ENCODE data around the gene ENGASE. TPM values are rescaled to one million over a fixed set of nuclear protein-coding genes. Genes with fewer than 3 reads are reported as not detected.

The ENGASE gene
- total RNA-seq, 1 donor from 2014 or later: 10.5 TPM

DNA sequence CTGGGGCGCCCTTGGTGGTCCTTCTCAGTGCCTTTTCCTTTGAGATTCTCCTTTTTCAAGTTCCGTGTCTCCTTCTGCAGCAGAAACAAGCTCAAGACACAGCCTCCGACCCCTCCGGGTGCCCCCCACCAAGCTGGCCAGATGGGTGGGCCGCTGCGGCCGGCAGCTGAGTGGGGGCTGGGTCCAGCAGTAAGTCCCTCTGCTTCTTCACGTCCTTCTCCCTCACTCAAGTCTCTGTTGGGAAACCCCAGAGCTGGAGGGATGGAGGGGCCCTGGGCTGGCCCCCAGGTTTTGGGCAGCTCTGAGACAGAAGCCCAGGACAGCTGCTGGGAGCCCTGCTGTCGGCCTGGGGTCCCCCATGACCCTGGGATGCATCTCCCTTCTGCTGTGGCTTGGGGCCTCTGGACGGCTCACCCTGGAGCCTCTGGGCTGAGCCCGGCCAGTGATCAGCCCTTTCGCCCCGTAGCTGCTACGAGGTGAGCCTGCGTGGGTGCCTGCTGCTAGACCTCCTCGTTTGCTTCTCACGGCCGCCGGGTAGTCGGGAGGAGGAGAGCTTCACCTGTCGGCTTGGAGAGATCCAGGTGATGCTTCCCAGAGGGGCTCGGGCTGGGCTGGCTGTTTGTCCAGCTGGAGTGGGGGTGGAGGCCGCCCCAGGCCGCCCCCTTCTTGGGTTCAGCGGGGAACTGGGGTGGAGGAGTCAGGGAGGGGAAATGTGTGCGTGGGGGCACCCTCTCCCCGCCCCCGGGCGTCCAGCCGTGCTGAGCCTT lies 10.7 kb downstream of the ENGASE start:
- Histone ChIP-seq H3K36me3 (ENCODE audit: control insufficient read depth, insufficient read depth, low read length) (peaks cover 5% of the 10 kb centered on the region), H3K27me3 (ENCODE audit: control insufficient read depth, insufficient read depth, low read length) (no peaks in the 10 kb centered on the region), H3K4me3 (ENCODE audit: low read depth, low read length) (no peak overlapping the region)
- DNase-seq (ENCODE audit: low read depth) (no peak), FAIRE-seq (no peak)
- TF ChIP-seq, protein P1, sequence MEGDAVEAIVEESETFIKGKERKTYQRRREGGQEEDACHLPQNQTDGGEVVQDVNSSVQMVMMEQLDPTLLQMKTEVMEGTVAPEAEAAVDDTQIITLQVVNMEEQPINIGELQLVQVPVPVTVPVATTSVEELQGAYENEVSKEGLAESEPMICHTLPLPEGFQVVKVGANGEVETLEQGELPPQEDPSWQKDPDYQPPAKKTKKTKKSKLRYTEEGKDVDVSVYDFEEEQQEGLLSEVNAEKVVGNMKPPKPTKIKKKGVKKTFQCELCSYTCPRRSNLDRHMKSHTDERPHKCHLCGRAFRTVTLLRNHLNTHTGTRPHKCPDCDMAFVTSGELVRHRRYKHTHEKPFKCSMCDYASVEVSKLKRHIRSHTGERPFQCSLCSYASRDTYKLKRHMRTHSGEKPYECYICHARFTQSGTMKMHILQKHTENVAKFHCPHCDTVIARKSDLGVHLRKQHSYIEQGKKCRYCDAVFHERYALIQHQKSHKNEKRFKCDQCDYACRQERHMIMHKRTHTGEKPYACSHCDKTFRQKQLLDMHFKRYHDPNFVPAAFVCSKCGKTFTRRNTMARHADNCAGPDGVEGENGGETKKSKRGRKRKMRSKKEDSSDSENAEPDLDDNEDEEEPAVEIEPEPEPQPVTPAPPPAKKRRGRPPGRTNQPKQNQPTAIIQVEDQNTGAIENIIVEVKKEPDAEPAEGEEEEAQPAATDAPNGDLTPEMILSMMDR (IDR thresholded peaks at IDR 0.05; ENCODE audit: insufficient read depth, low read length, severe bottlenecking): no peak

DNA sequence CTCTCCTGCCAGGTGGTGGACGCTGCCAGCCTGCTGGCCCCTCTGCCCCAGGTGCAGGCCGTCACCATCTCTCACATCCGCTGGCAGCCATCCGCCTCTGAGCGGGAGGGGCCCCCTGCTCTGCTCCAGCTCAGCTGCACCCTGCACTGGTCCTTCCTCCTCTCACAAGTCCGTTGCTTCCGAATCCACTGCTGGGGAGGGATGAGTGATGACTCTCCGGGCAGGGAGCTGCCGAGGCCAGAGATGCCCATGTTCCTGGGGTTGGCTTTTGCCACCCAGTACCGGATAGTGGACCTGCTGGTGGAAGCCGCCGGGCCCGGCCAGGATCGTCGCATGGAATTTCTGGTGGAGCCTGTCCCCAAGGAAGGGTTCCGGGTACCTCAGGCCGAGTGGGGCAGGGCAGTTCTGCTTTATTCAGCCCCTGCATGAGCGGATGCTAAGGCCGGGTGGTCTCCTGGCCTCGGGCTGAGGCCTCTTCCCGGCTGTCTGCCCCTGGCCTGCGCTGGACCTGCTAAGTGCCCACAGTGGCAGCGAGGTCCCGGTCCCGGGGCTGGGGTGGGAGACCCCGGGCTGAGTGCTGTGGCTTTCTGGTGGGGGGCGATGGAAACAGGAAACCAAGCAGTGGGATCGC lies 11.4 kb downstream of the ENGASE start:
- Histone ChIP-seq H3K27me3 (ENCODE audit: control insufficient read depth, insufficient read depth, low read length) (no peaks in the 10 kb centered on the region), H3K4me3 (ENCODE audit: low read depth, low read length) (no peak overlapping the region), H3K36me3 (ENCODE audit: control insufficient read depth, insufficient read depth, low read length) (peaks cover 4% of the 10 kb centered on the region)
- TF ChIP-seq, protein P1 (IDR thresholded peaks at IDR 0.05; ENCODE audit: insufficient read depth, low read length, severe bottlenecking): no peak
- FAIRE-seq (no peak), DNase-seq (ENCODE audit: low read depth) (no peak)

DNA sequence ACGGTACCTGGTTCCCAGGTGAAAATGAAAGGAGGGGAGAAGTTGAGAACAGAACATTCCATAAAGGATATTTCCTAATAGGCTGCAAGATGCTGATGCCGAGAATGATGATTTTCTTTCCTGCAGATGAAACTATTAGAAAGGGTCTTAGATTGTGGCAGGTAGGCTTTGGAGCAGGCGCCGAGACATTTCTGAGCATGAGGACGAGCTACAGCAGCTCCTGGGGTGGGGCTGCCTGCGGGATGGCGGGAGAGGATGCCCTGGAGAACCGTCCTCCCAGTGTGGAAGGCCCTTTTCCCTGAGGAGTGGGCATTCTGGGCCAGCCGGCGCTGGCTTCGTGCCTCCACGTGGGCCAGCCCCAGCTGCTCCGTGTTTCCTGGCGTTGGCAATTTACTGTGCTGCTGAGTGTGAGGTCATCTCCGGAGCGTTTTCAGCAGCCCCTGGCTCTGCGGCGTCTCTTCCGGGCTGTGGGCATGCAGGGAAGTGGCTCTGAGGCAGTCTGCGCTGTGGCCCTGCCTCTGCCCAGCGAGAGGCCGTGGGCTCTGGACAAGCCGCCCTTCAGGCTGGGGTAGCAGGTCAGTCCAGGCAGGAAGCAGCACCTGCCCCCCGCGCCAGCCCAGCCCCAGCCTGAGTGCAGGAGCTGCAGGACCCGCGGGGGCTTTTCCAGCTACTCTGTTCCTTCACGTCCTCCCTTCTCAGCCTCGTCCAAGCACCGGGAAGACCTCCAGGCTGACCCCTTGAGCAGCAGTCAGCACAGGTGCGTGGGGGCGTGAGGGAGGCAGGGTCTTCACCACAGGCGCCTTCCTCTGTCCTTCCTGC lies 12.2 kb downstream of the ENGASE start:
- peaks cover 4% of the 10 kb centered on the region for H3K36me3 ChIP-seq (ENCODE audit: control insufficient read depth, insufficient read depth, low read length)
- no peak for FAIRE-seq

DNA sequence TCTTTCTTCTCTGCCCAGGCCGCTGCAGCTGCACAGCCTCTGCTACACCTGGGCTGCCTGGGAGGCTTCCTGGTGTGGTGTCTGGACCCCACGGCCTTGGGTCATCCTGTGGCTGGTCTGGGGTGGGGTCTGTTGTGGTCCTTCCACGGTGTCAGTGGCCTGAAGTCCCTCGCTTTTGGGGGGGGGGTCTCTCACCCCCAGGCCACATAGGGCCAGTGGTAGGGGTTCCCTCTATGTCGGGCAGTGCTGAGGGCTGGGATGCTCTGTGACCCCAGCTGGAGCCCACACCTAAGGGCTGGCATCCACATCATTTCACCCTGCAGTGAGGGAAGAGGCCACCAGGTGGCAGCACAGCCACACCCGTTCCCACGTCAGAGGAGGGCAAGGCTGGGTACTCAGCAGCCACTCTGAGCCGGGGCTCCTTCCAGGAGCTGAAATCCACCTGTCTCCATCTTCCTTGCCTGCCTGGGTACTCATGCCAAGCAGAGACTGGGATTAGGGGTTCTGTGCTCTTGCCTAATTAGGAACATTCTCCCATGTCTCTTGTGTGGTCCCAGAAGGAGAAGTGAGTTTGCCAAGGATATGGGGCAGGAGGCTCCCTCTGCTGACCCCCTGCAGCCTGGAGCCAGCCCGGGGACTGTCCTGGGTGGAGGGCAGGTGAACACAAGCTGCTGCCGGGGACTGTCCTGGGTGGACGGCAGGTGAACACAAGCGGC lies 13.0 kb downstream of the ENGASE start:
- Histone ChIP-seq H3K27me3 (ENCODE audit: control insufficient read depth, insufficient read depth, low read length) (no peaks in the 10 kb centered on the region), H3K4me3 (ENCODE audit: low read depth, low read length) (no peak overlapping the region), H3K36me3 (ENCODE audit: control insufficient read depth, insufficient read depth, low read length) (peaks cover 3% of the 10 kb centered on the region)
- TF ChIP-seq, protein P1 (IDR thresholded peaks at IDR 0.05; ENCODE audit: insufficient read depth, low read length, severe bottlenecking): peak; percentile 86
- FAIRE-seq (peak; percentile 55), DNase-seq (ENCODE audit: low read depth) (peak; percentile 31)

More for the DNA sequence above, 12.2 kb downstream of the ENGASE start:
- TF ChIP-seq, protein P1 (IDR thresholded peaks at IDR 0.05; ENCODE audit: insufficient read depth, low read length, severe bottlenecking): no peak
- no peak for DNase-seq (ENCODE audit: low read depth)
- Histone ChIP-seq H3K4me3 (ENCODE audit: low read depth, low read length) (no peak overlapping the region), H3K27me3 (ENCODE audit: control insufficient read depth, insufficient read depth, low read length) (no peaks in the 10 kb centered on the region)

DNA sequence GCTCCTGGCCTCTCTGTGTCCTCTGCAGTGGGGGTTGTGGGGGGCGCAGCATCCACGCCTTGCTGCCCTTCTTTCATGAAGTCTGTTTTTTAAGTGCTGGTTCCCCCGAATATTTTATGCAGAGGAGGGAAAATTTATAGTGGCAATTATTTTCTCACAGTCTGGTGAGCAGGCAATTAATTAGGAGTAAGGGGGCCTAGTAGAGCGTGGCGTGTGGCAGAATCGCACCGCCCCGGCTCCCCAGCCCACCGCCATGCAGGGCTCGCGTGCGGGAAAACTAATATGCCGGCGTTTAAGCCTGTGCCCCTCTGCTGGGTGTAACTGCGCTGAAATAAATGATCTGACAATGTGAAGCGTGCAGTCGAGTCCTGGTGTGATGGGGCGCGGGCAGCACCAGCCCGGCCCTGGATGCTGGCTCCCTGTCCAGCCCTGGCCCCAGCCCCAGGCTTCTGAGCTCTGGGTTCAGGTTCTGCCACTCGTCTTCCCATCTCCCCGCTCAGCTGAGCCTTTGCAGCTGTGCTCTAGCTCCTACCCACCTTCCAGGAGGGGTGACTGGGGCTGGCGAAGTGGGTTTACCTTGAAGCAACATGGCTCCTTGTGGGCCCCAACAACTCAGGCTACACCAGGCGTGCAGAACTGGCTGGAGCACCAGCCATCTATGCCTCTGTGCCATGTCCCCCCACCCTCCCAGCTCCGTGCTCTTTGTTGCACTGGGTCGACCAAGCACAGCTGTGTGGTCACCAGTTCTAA lies 13.8 kb downstream of the ENGASE start:
- Histone ChIP-seq H3K36me3 (ENCODE audit: control insufficient read depth, insufficient read depth, low read length) (peaks cover 3% of the 10 kb centered on the region), H3K27me3 (ENCODE audit: control insufficient read depth, insufficient read depth, low read length) (no peaks in the 10 kb centered on the region), H3K4me3 (ENCODE audit: low read depth, low read length) (no peak overlapping the region)
- DNase-seq (ENCODE audit: low read depth): no peak
- FAIRE-seq: no peak
- TF ChIP-seq, protein P1 (IDR thresholded peaks at IDR 0.05; ENCODE audit: insufficient read depth, low read length, severe bottlenecking): no peak

All from bronchial epithelial cell (primary cell).